NCI-H69 (cell line): ENCODE results near the gene GSTK1.
"Not testable (repeated sequence)": the region's sequence is repeated elsewhere in the genome, so short reads cannot be mapped to it uniquely, and the experiment has no call there.

ENCODE experiments used
- DNase-seq: peaks from one replicate; lab custom pipeline; 2025; lab: John Stamatoyannopoulos, UW

Gene GSTK1

GRCh38 chr7:143239813-143240212 lies 23.4 kb upstream of the GSTK1 start:
- DNase-seq = no peak

GRCh38 chr7:143240291-143241168 lies 22.7 kb upstream of the GSTK1 start:
- DNase-seq = peak; percentile 78

- DNase-seq = no peak
Measured at GRCh38 chr7:143242306-143242705, 20.9 kb upstream of the GSTK1 start.

- DNase-seq = no peak
Measured at GRCh38 chr7:143243111-143243510, 20.1 kb upstream of the GSTK1 start.

- DNase-seq = no peak
Measured at GRCh38 chr7:143243614-143244013, 19.6 kb upstream of the GSTK1 start.

GRCh38 chr7:143244321-143244720 lies 18.9 kb upstream of the GSTK1 start:
- no peak for DNase-seq

- no peak for DNase-seq
Measured at GRCh38 chr7:143245123-143245522, 18.1 kb upstream of the GSTK1 start.

GRCh38 chr7:143247372-143247771 lies 15.9 kb upstream of the GSTK1 start:
- DNase-seq = no peak

- no peak for DNase-seq
Measured at GRCh38 chr7:143248761-143249354, 14.4 kb upstream of the GSTK1 start.

GRCh38 chr7:143250199-143250598 lies 13.0 kb upstream of the GSTK1 start:
- no peak for DNase-seq

GRCh38 chr7:143250822-143251221 lies 12.4 kb upstream of the GSTK1 start:
- no peak for DNase-seq

GRCh38 chr7:143252006-143252405 lies 11.2 kb upstream of the GSTK1 start:
- DNase-seq = no peak

- no peak for DNase-seq
Measured at GRCh38 chr7:143255564-143255963, 7.7 kb upstream of the GSTK1 start.

- DNase-seq = no peak
Measured at GRCh38 chr7:143256325-143256724, 6.9 kb upstream of the GSTK1 start.

GRCh38 chr7:143256932-143257331 lies 6.3 kb upstream of the GSTK1 start:
- DNase-seq = no peak

- peak; percentile 44 for DNase-seq
Measured at GRCh38 chr7:143257501-143257900, 5.7 kb upstream of the GSTK1 start.

- DNase-seq = no peak
Measured at GRCh38 chr7:143258831-143259230, 4.4 kb upstream of the GSTK1 start.

- peak; percentile 15 for DNase-seq
Measured at GRCh38 chr7:143259765-143260164, 3.5 kb upstream of the GSTK1 start.

GRCh38 chr7:143261901-143262300 lies 1.3 kb upstream of the GSTK1 start:
- DNase-seq = no peak

GRCh38 chr7:143264196-143264568 lies 941 bp downstream of the GSTK1 start:
- not testable (repeated sequence) for DNase-seq

- DNase-seq = no peak
Measured at GRCh38 chr7:143265017-143265693, 1.9 kb downstream of the GSTK1 start.

GRCh38 chr7:143269251-143269650 lies 6.0 kb downstream of the GSTK1 start:
- DNase-seq = no peak

- DNase-seq = no peak
Measured at GRCh38 chr7:143271240-143271639, 8.0 kb downstream of the GSTK1 start.
